NT2/D1 (cell line): ENCODE data around the gene PCBP2.

Experiments used
- SUZ12 ChIP-seq: IDR thresholded peaks from 2 replicates; pipeline ENCODE4 v1.6.1; 2011; ENCODE audit not compliant: insufficient read length, insufficient read depth; ENCODE audit errors: extremely low read depth
- YY1 ChIP-seq: IDR thresholded peaks from 2 replicates; pipeline ENCODE4 v1.6.1; 2011; ENCODE audit not compliant: insufficient read length, insufficient read depth
- ZNF274 ChIP-seq: IDR thresholded peaks from 2 replicates; pipeline ENCODE4 v1.6.1; 2011; ENCODE audit warnings: mild to moderate bottlenecking, low read depth, low read length

- TF ChIP-seq ZNF274, result no peak
- no peak for TF ChIP-seq YY1
- no peak for TF ChIP-seq SUZ12
These were observed 16.4 kb downstream of the PCBP2 start for GRCh38 chr12:53468282-53468681.
